PC-9 (cell line): Measurements from ENCODE around the gene ATP6V0B. TPM values are rescaled to one million over a fixed set of nuclear protein-coding genes. Genes with fewer than 3 reads are reported as not detected.
A peak's percentile ranks its signal among the peaks of the same experiment; 100 is the strongest.

Source experiments
- BruUV-seq: library from RNA; stranded (reverse); fragments of 400-500 nt; replicated peaks from 2 replicates; lab custom pipeline; 2021; lab: Mats Ljungman, UMichigan
- CTCF ChIA-PET: fragments of 300-600 bp; sonication (Branson Sonifier 250); formaldehyde crosslinking; loops from one replicate; lab custom pipeline; 2022; ENCODE audit warnings: antibody characterized with exemption; lab: Charles Lee
- POLR2A ChIA-PET: fragments of 300-600 bp; sonication (Branson Sonifier 250); formaldehyde crosslinking; loops from one replicate; lab custom pipeline; 2022; ENCODE audit warnings: antibody characterized with exemption; ENCODE audit not compliant: unreplicated experiment; lab: Charles Lee
- DNase-seq, 2 experiments: peaks; one replicate each; pipeline versions ENCODE4 v3.0.0 to v3.0.0-alpha.2; 2015 to 2022; ENCODE audit warnings: mixed read lengths in 1 of 2
- H2AFZ ChIP-seq: fragments of 200-600 bp; sonication (generic); 2 replicates; pipeline ENCODE4 v1.8.1; 2017; ENCODE audit warnings: antibody characterized with exemption
- H3F3A ChIP-seq: fragments of 200-600 bp; sonication (generic); 2 replicates; pipeline ENCODE4 v1.8.1; 2017; ENCODE audit warnings: antibody characterized with exemption, mild to moderate bottlenecking, low read depth; ENCODE audit not compliant: insufficient read depth
- H3K27ac ChIP-seq: fragments of 200-600 bp; sonication (generic); 2 replicates; pipeline ENCODE4 v1.6.1; 2016; ENCODE audit warnings: mixed run types
- H3K27me3 ChIP-seq: fragments of 200-600 bp; sonication (generic); 2 replicates; pipeline ENCODE4 v1.6.1; 2016; ENCODE audit warnings: low read depth, mixed run types; ENCODE audit not compliant: insufficient read depth
- H3K36me3 ChIP-seq: fragments of 200-600 bp; sonication (generic); 2 replicates; pipeline ENCODE4 v1.6.1; 2016; ENCODE audit warnings: low read depth, mixed run types
- H3K4me1 ChIP-seq: fragments of 200-600 bp; sonication (generic); replicated peaks from 2 replicates; pipeline ENCODE4 v1.6.1; 2016; ENCODE audit warnings: mixed run types; ENCODE audit not compliant: insufficient read depth
- H3K4me2 ChIP-seq: fragments of 200-600 bp; sonication (generic); 2 replicates; pipeline ENCODE4 v1.6.1; 2017; ENCODE audit warnings: mixed run types
- H3K4me3 ChIP-seq: fragments of 200-600 bp; sonication (generic); 2 replicates; pipeline ENCODE4 v1.6.1; 2016; ENCODE audit warnings: mixed run types
- H3K79me2 ChIP-seq: fragments of 200-600 bp; sonication (generic); 2 replicates; pipeline ENCODE4 v1.6.1; 2017; ENCODE audit warnings: low read depth, mixed run types
- H3K9me2 ChIP-seq: fragments of 200-600 bp; sonication (generic); 2 replicates; pipeline ENCODE4 v1.8.1; 2017; ENCODE audit warnings: mild to moderate bottlenecking; ENCODE audit not compliant: insufficient read depth
- H3K9me3 ChIP-seq: fragments of 200-600 bp; sonication (generic); 2 replicates; pipeline ENCODE4 v1.8.1; 2016; ENCODE audit warnings: low read depth; ENCODE audit not compliant: insufficient read depth
- H4K20me1 ChIP-seq: fragments of 200-600 bp; sonication (generic); 2 replicates; pipeline ENCODE4 v1.8.1; 2017; ENCODE audit not compliant: insufficient read depth
- CTCF ChIP-seq: fragments of 200-600 bp; sonication (generic); conservative IDR thresholded peaks from 2 replicates; pipeline ENCODE4 v1.6.1; 2017; ENCODE audit warnings: mixed run types, antibody characterized with exemption, mild to moderate bottlenecking, moderate library complexity
- EZH2 ChIP-seq: fragments of 200-600 bp; sonication (generic); IDR thresholded peaks from 2 replicates; pipeline ENCODE4 v1.8.0; 2017; ENCODE audit warnings: antibody characterized with exemption, low read depth
- intact Hi-C: fragments of 100-400 bp; cut with micrococcal nuclease; formaldehyde crosslinking; loops from one replicate; pipeline ENCODE4 v1.10.0; 2022; ENCODE audit not compliant: unreplicated experiment
- total RNA-seq: library from RNA; stranded (reverse); gene quantifications from 2 replicates; pipeline ENCODE4 v1.2.3, GENCODE V29; 2021

Gene ATP6V0B
- total RNA-seq, 1 experiment from 2014 or later: 125 TPM

GRCh38 chr1:43930168-43930948, 44.4 kb upstream of the ATP6V0B start:
- no TSS peak for BruUV-seq
- Histone ChIP-seq H3K27ac (peak overlapping the region; percentile 69), H3K9me3 (peaks cover 2% of the 10 kb centered on the region; the same call in 1 of the 2 replicates), H3K4me2 (0 out of 2 replicates have a peak overlapping the region, but pooled peaks have one; percentile 13), H3K4me1 (peaks cover 47% of the 10 kb centered on the region), H3K9me2 (no peaks in the 10 kb centered on the region), H2AFZ (no peak overlapping the region), H3K36me3 (no peaks in the 10 kb centered on the region), H3F3A (peaks cover 43% of the 10 kb centered on the region; the same call in 1 of the 2 replicates), H3K27me3 (no peaks in the 10 kb centered on the region), H3K79me2 (0 out of 2 replicates have a peak, but pooled peaks cover 5% of the 10 kb centered on the region), H4K20me1 (no peaks in the 10 kb centered on the region), H3K4me3 (no peak overlapping the region)
- DNase-seq: no peak
- intact Hi-C loops: no loop called here
- TF ChIP-seq EZH2 (no peak), CTCF (peak; percentile 63)
- CTCF ChIA-PET: interaction anchor here (0.5 to 3.2 kb wide), 4 partner anchors 106 to 399 kb away, joined by 3 to 15 read pairs (median 4); no protein-coding TSS in a partner anchor
- POLR2A ChIA-PET: no interaction called here

- Histone ChIP-seq H3F3A (peaks cover 46% of the 10 kb centered on the region; the same call in 1 of the 2 replicates), H3K4me2 (no peak overlapping the region), H3K36me3 (no peaks in the 10 kb centered on the region), H3K4me1 (peaks cover 49% of the 10 kb centered on the region), H3K27me3 (no peaks in the 10 kb centered on the region), H2AFZ (no peak overlapping the region), H4K20me1 (no peaks in the 10 kb centered on the region), H3K9me3 (peaks cover 2% of the 10 kb centered on the region; the same call in 1 of the 2 replicates), H3K79me2 (0 out of 2 replicates have a peak, but pooled peaks cover 7% of the 10 kb centered on the region), H3K9me2 (no peaks in the 10 kb centered on the region), H3K27ac (no peak overlapping the region), H3K4me3 (no peak overlapping the region)
- CTCF ChIA-PET: interaction anchor here (0.9 to 3.2 kb wide), 3 partner anchors 106 to 283 kb away, joined by 4 to 15 read pairs (median 4); no protein-coding TSS in a partner anchor
- no peak for TF ChIP-seq EZH2
- no peak for TF ChIP-seq CTCF
- intact Hi-C loops: no loop called here
- POLR2A ChIA-PET: no interaction called here
- BruUV-seq: no TSS peak
- DNase-seq: no peak
Measured at GRCh38 chr1:43930949-43931275, 43.8 kb upstream of the ATP6V0B start.

DNA sequence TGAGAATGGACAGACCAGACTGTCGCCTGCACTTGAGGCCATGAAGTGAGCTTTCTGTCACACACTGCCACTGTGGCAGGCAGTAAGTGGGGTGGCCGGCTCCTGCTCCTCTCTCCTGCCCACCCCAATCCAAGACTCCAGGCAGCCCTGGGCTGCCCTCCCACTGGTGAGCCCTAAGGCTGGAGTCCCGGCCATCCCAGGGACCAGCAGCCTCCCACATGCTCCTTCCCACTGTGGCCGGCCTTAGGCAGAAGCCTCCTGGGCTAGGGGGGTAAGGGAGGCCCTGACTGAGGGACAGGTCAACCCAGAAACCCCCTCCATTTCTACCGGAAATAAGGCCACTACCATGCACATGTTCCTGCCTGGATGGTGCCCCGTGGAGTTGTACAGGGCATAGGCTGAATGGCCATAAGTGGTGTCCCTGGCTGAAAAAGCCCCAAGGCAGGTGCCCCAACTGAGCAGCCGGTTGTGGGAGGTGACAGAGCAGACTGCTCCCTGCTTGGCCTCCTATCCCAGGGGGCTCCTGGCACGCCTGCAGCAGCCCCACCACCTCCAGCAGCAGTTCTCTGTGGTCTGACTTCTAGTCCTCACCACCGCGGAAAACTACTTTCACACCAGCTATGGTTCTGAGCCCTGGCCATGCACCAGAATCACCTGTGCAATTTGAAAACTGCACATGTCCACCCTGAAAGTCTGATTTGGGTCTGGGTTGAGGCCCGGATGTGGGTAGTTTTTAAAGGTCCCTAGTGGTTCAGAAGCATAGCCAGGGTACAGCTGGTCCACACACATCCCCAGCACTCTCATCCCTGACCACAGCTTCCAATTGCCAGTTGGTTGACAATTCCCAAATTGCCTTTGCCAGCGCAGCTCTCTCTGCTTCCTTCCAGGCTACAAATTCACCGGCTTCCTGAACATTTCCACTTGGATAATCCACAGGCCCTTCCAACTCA, 42.8 kb upstream of the ATP6V0B start:
- peaks cover 2% of the 10 kb centered on the region; the same call in 1 of the 2 replicates for H3K9me3 ChIP-seq
- POLR2A ChIA-PET: no interaction called here
- no peak overlapping the region for H2AFZ ChIP-seq
- no peaks in the 10 kb centered on the region for H3K9me2 ChIP-seq
- DNase-seq: no peak
- no peak for TF ChIP-seq CTCF
- no peak for TF ChIP-seq EZH2
- CTCF ChIA-PET: interaction anchor here (1.1 to 4.0 kb wide), 3 partner anchors 14 to 167 kb away, joined by 3 to 185 read pairs (median 4); partner anchors contain the start of gene DPH2
- intact Hi-C loops: no loop called here
- no peaks in the 10 kb centered on the region for H3K27me3 ChIP-seq
- H3K27ac ChIP-seq: peak overlapping the region; percentile 84; the same call in 1 of the 2 replicates
- H3K36me3 ChIP-seq: no peaks in the 10 kb centered on the region
- peak overlapping the region; percentile 90; the same call in 1 of the 2 replicates for H3K4me3 ChIP-seq
- peaks cover 49% of the 10 kb centered on the region for H3K4me1 ChIP-seq
- H3K4me2 ChIP-seq: peak overlapping the region; percentile 95
- H4K20me1 ChIP-seq: no peaks in the 10 kb centered on the region
- no TSS peak for BruUV-seq
- 0 out of 2 replicates have a peak, but pooled peaks cover 7% of the 10 kb centered on the region for H3K79me2 ChIP-seq
- peaks cover 46% of the 10 kb centered on the region; the same call in 1 of the 2 replicates for H3F3A ChIP-seq
